H9 (cell line): ENCODE results near the gene PITPNM1. TPM values are rescaled to one million over a fixed set of nuclear protein-coding genes. Genes with fewer than 3 reads are reported as not detected.

ENCODE experiments used
- DNase-seq: peaks from one replicate; pipeline ENCODE4 v3.0.0-alpha.2; 2017
- H2AFZ ChIP-seq: one replicate; pipeline ENCODE4 v1.6.1; 2013; ENCODE audit warnings: mild to moderate bottlenecking, low read length, control low read depth, moderate library complexity
- H2AK5ac ChIP-seq: 2 replicates; pipeline ENCODE4 v1.6.1; 2013; ENCODE audit warnings: low read length, control low read depth, mixed read lengths; ENCODE audit not compliant: insufficient read length
- H2BK120ac ChIP-seq: one replicate; pipeline ENCODE4 v1.6.1; 2013; ENCODE audit warnings: low read depth, mild to moderate bottlenecking, low read length, control low read depth, inconsistent platforms; ENCODE audit not compliant: poor library complexity, severe bottlenecking
- H2BK12ac ChIP-seq: 2 replicates; pipeline ENCODE4 v1.6.1; 2013; ENCODE audit warnings: low read length, control low read depth, mixed read lengths, low read depth; ENCODE audit not compliant: insufficient read length
- H2BK15ac ChIP-seq: 2 replicates; pipeline ENCODE4 v1.6.1; 2013; ENCODE audit warnings: low read depth, low read length, control low read depth
- H2BK20ac ChIP-seq: one replicate; pipeline ENCODE4 v1.6.1; 2013; ENCODE audit warnings: low read depth, mild to moderate bottlenecking, low read length, control low read depth, inconsistent platforms; ENCODE audit not compliant: poor library complexity, severe bottlenecking
- H2BK5ac ChIP-seq: 2 replicates; pipeline ENCODE4 v1.6.1; 2013; ENCODE audit warnings: low read length, control low read depth, mixed read lengths; ENCODE audit not compliant: insufficient read length
- H3K14ac ChIP-seq: 2 replicates; pipeline ENCODE4 v1.6.1; 2013; ENCODE audit warnings: low read length, control low read depth; ENCODE audit not compliant: insufficient read depth
- H3K18ac ChIP-seq: 2 replicates; pipeline ENCODE4 v1.6.1; 2013; ENCODE audit warnings: low read depth, mild to moderate bottlenecking, mixed read lengths, low read length, control low read depth; ENCODE audit not compliant: insufficient read length
- H3K23ac ChIP-seq: 2 replicates; pipeline ENCODE4 v1.6.1; 2013; ENCODE audit warnings: low read length, control low read depth, mixed read lengths, low read depth; ENCODE audit not compliant: insufficient read length
- H3K23me2 ChIP-seq: 2 replicates; pipeline ENCODE4 v1.6.1; 2013; ENCODE audit warnings: low read depth, mild to moderate bottlenecking, mixed read lengths, low read length, control low read depth; ENCODE audit not compliant: insufficient read length, poor library complexity, severe bottlenecking
- H3K27ac ChIP-seq: 2 replicates; pipeline ENCODE4 v1.5.1; 2013; ENCODE audit warnings: low read length, control low read depth, mixed read lengths, low read depth; ENCODE audit not compliant: insufficient read length
- H3K27me3 ChIP-seq: 2 replicates; pipeline ENCODE4 v1.6.1; 2013; ENCODE audit warnings: low read length, control low read depth, inconsistent platforms; ENCODE audit not compliant: insufficient read depth
- H3K4ac ChIP-seq: 2 replicates; pipeline ENCODE4 v1.6.1; 2013; ENCODE audit warnings: low read depth, mild to moderate bottlenecking, control low read depth, inconsistent platforms, low read length, moderate library complexity
- H3K4me1 ChIP-seq: 2 replicates; pipeline ENCODE4 v1.6.1; 2013; ENCODE audit warnings: low read length, control low read depth, inconsistent platforms; ENCODE audit not compliant: insufficient read depth
- H3K4me2 ChIP-seq: 2 replicates; pipeline ENCODE4 v1.6.1; 2013; ENCODE audit warnings: low read length, control low read depth, mixed read lengths; ENCODE audit not compliant: insufficient read length, insufficient read depth
- H3K56ac ChIP-seq: 2 replicates; pipeline ENCODE4 v1.6.1; 2013; ENCODE audit warnings: low read depth, mild to moderate bottlenecking, mixed read lengths, low read length, control low read depth; ENCODE audit not compliant: insufficient read length
- H3K79me1 ChIP-seq: 2 replicates; pipeline ENCODE4 v1.6.1; 2013; ENCODE audit warnings: low read depth, mild to moderate bottlenecking, moderate library complexity, low read length, control low read depth, inconsistent platforms; ENCODE audit not compliant: insufficient read depth, poor library complexity, severe bottlenecking
- H3K79me2 ChIP-seq: 2 replicates; pipeline ENCODE4 v1.6.1; 2013; ENCODE audit warnings: low read length, control low read depth, inconsistent platforms; ENCODE audit not compliant: insufficient read depth
- H3K9ac ChIP-seq: 2 replicates; pipeline ENCODE4 v1.6.1; 2013; ENCODE audit warnings: low read length, control low read depth, mixed read lengths; ENCODE audit not compliant: insufficient read length; ENCODE audit errors: extremely low read depth
- H3K9me3 ChIP-seq: one replicate; pipeline ENCODE4 v1.6.1; 2013; ENCODE audit warnings: low read depth, low read length, inconsistent platforms; ENCODE audit not compliant: control insufficient read depth
- H3T11ph ChIP-seq: one replicate; pipeline ENCODE4 v1.6.1; 2013; ENCODE audit warnings: mild to moderate bottlenecking, low read length, control low read depth, inconsistent platforms
- H4K20me1 ChIP-seq: one replicate; pipeline ENCODE4 v1.6.1; 2013; ENCODE audit not compliant: control insufficient read depth, insufficient read length, insufficient read depth
- H4K5ac ChIP-seq: 2 replicates; pipeline ENCODE4 v1.6.1; 2013; ENCODE audit warnings: low read depth, mild to moderate bottlenecking, mixed read lengths, low read length, control low read depth; ENCODE audit not compliant: insufficient read length
- H4K8ac ChIP-seq: replicated peaks from 2 replicates; pipeline ENCODE4 v1.6.1; 2013; ENCODE audit warnings: low read length, control low read depth, mixed read lengths, low read depth; ENCODE audit not compliant: insufficient read length
- H4K91ac ChIP-seq: 2 replicates; pipeline ENCODE4 v1.6.1; 2013; ENCODE audit warnings: low read depth, mild to moderate bottlenecking, moderate library complexity, mixed read lengths, low read length, control low read depth; ENCODE audit not compliant: insufficient read length
- H3K27ac Mint-ChIP-seq, 3 experiments: 2 replicates in 2 of 3; 3 replicates in 1 of 3; pipeline ENCODE4 v1.8.0; 2020 to 2021; ENCODE audit warnings: mixed read lengths in 3 of 3, mild to moderate bottlenecking in 1 of 3, moderate library complexity in 1 of 3
- H3K27me3 Mint-ChIP-seq: 2 replicates; pipeline ENCODE4 v1.8.0; 2021; ENCODE audit warnings: low read depth, mild to moderate bottlenecking, moderate library complexity, mixed read lengths
- H3K36me3 Mint-ChIP-seq, 3 experiments: 2 replicates in 2 of 3; 3 replicates in 1 of 3; pipeline ENCODE4 v1.8.0; 2020 to 2021; ENCODE audit warnings: low read depth in 3 of 3, mixed read lengths in 3 of 3; ENCODE audit not compliant: insufficient read depth in 1 of 3
- H3K4me1 Mint-ChIP-seq, 2 experiments: 2 replicates each; pipeline ENCODE4 v1.8.0; 2020; ENCODE audit warnings: mixed read lengths in 2 of 2
- H3K4me3 Mint-ChIP-seq, 2 experiments: 2 replicates in 1 of 2; 3 replicates in 1 of 2; pipeline ENCODE4 v1.8.0; 2020 to 2021; ENCODE audit warnings: mild to moderate bottlenecking in 2 of 2, mixed read lengths in 2 of 2, moderate library complexity in 1 of 2
- H3K9me3 Mint-ChIP-seq, 2 experiments: 2 replicates in 1 of 2; 3 replicates in 1 of 2; pipeline ENCODE4 v1.8.0; 2020; ENCODE audit warnings: mild to moderate bottlenecking in 2 of 2, mixed read lengths in 2 of 2, moderate library complexity in 1 of 2
- CTCF ChIP-seq: fragments of 200-600 bp; sonication (generic); conservative IDR thresholded peaks from 3 replicates; pipeline ENCODE4 v1.8.0; 2021; ENCODE audit warnings: antibody characterized with exemption, mild to moderate bottlenecking
- WGBS: extraction: QIAGEN DNeasy Blood & Tissue Kit; methylation state at CpG from one replicate; pipeline ENCODE4 v1.1.7; 2013; ENCODE audit warnings: missing lambda C conversion rate, low lambda C conversion rate, mixed read lengths; ENCODE audit not compliant: insufficient read length; ENCODE audit errors: extremely low coverage; 5-methylcytosine and 5-hydroxymethylcytosine counted together
- total RNA-seq: library from RNA; stranded (reverse); gene quantifications from 2 replicates; pipeline ENCODE4 v1.2.1, GENCODE V29; 2021

Gene PITPNM1
- total RNA-seq, 1 experiment from 2014 or later, result 43.5 TPM

DNA sequence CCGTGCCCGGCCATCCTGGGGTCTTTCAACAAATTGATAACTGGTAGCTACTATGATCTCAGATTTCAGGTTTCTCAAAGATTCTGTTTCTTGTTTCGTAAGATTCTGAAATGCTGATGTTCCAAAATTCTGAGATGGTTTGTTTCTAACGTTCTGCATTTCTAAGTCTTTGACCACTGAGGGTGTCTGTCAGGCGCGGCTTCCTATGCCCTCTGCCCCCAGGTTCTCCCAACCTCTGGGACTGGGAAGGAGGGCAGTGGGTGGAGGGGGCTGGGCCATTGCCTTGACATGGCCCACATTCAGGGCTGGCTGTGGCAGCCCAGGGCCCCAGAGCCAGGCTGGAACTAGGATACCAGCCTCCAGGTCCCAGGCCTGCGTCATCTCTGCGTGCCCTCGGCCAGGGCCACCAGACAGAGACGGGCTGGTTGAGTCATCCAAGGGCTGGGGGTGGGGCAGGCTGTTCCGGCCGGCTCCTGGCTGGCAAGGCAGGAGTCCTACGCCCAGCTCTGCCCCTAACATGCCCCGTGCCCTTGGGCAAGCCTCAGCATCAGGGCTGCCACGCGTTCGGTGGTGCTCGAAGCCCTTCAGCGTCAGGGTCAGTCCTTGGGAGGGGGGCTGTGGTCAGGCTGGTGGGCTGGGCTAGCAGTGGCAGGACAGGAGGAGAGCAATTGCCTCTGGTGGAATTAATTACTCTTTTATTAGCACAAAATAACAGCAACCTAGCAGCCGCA, 41.3 kb downstream of the PITPNM1 start:
- peak overlapping the region; percentile 83 to 86 for H3K4me3 Mint-ChIP-seq
- peaks cover 0 to 4% (median 0%) of the 10 kb centered on the region in 3 experiments; a peak in 2 of 7 replicates for H3K36me3 Mint-ChIP-seq
- H2BK12ac ChIP-seq, result no peak overlapping the region
- WGBS, result no CpG with 5 or more reads among the region's 20 CpGs
- H3K56ac ChIP-seq, result no peak overlapping the region
- peaks cover 20 to 25% of the 10 kb centered on the region in 2 experiments for H3K4me1 Mint-ChIP-seq
- no peak overlapping the region for H4K91ac ChIP-seq
- H3K18ac ChIP-seq, result no peak overlapping the region
- no peak for TF ChIP-seq CTCF
- no peak overlapping the region for H2BK5ac ChIP-seq
- H4K20me1 ChIP-seq, result no peaks in the 10 kb centered on the region
- no peak overlapping the region for H4K5ac ChIP-seq
- H3K9ac ChIP-seq, result no peak overlapping the region
- no peak overlapping the region for H3K27ac ChIP-seq
- H3K9me3 ChIP-seq, result no peaks in the 10 kb centered on the region
- peaks cover 5% of the 10 kb centered on the region for H3K27me3 Mint-ChIP-seq
- H2BK120ac ChIP-seq, result no peak overlapping the region
- no peak overlapping the region; the same call in 1 of the 2 replicates for H3K14ac ChIP-seq
- no peaks in the 10 kb centered on the region for H3K27me3 ChIP-seq
- H2BK15ac ChIP-seq, result no peak overlapping the region
- H3K27ac Mint-ChIP-seq, result no peak overlapping the region
- H2AK5ac ChIP-seq, result no peak overlapping the region
- H3K9me3 Mint-ChIP-seq, result no peaks in the 10 kb centered on the region
- H3K79me1 ChIP-seq, result no peaks in the 10 kb centered on the region
- peak; percentile 63 for DNase-seq
- H2AFZ ChIP-seq, result no peak overlapping the region
- peak overlapping the region; percentile 49 for H3K4me2 ChIP-seq
- H2BK20ac ChIP-seq, result no peak overlapping the region
- H3K4ac ChIP-seq, result no peak overlapping the region
- H3K79me2 ChIP-seq, result no peaks in the 10 kb centered on the region
- no peak overlapping the region for H3K23ac ChIP-seq
- no peak overlapping the region for H3T11ph ChIP-seq
- peaks cover 12% of the 10 kb centered on the region for H3K23me2 ChIP-seq
- no peaks in the 10 kb centered on the region; the same call in 1 of the 2 replicates for H3K4me1 ChIP-seq
- H4K8ac ChIP-seq, result no peak overlapping the region
